Liver (tissue), 9 donors: ENCODE results near the gene NR2E1. TPM values are rescaled to one million over a fixed set of nuclear protein-coding genes. Genes with fewer than 3 reads are reported as not detected.

ENCODE experiments used
- DNase-seq: peaks from one replicate; pipeline ENCODE4 v3.0.0-alpha.2; 2017; ENCODE audit warnings: low spot score
- H3K27ac ChIP-seq, 2 donors: one replicate each; pipeline ENCODE4 v1.7.0; 2013; ENCODE audit warnings: inconsistent platforms in 2 of 2, low read length in 2 of 2, control low read depth in 1 of 2, low read depth in 1 of 2, mild to moderate bottlenecking in 1 of 2
- H3K27me3 ChIP-seq, 4 donors: one replicate each; pipeline versions ENCODE4 v1.6.1 to v1.7.0; 2013; ENCODE audit warnings: low read length in 3 of 4, inconsistent platforms in 1 of 4, mild to moderate bottlenecking in 1 of 4, moderate library complexity in 1 of 4; ENCODE audit not compliant: control insufficient read depth in 4 of 4, insufficient read depth in 4 of 4
- H3K36me3 ChIP-seq, 4 donors: one replicate each; pipeline versions ENCODE4 v1.6.1 to v1.7.0; 2013; ENCODE audit warnings: low read length in 3 of 4, mild to moderate bottlenecking in 3 of 4, low read depth in 1 of 4, moderate library complexity in 1 of 4; ENCODE audit not compliant: control insufficient read depth in 4 of 4, insufficient read depth in 3 of 4
- H3K4me1 ChIP-seq, 4 donors: one replicate each; pipeline versions ENCODE4 v1.6.1 to v1.7.0; 2013; ENCODE audit warnings: low read length in 3 of 4, mild to moderate bottlenecking in 3 of 4, moderate library complexity in 1 of 4; ENCODE audit not compliant: control insufficient read depth in 4 of 4, insufficient read depth in 4 of 4
- H3K4me3 ChIP-seq, 3 donors: one replicate each; pipeline versions ENCODE4 v1.6.1 to v1.7.0; 2013; ENCODE audit warnings: low read length in 3 of 3, control low read depth in 1 of 3, low read depth in 1 of 3, mild to moderate bottlenecking in 1 of 3
- H3K9ac ChIP-seq, 2 donors: one replicate each; pipeline ENCODE4 v1.7.0; 2013; ENCODE audit warnings: low read length in 2 of 2, mild to moderate bottlenecking in 2 of 2, moderate library complexity in 2 of 2, control low read depth in 1 of 2, low read depth in 1 of 2
- H3K9me3 ChIP-seq, 4 donors: one replicate each; pipeline versions ENCODE4 v1.6.1 to v1.7.0; 2013; ENCODE audit warnings: low read length in 3 of 4; ENCODE audit not compliant: control insufficient read depth in 4 of 4
- ATF3 ChIP-seq: IDR thresholded peaks from 2 replicates; pipeline ENCODE4 v1.6.1; 2016; ENCODE audit warnings: antibody characterized with exemption
- CTCF ChIP-seq: fragments of 150-350 bp; IDR thresholded peaks from 2 replicates; pipeline ENCODE4 v1.5.1; 2017; ENCODE audit warnings: improper control_type of control experiment, low read depth, low read length; ENCODE audit not compliant: missing input control
- EGR1 ChIP-seq, 2 donors: IDR thresholded peaks; 2 replicates each; pipeline ENCODE4 v1.6.1; 2016 to 2018; ENCODE audit warnings: antibody characterized with exemption in 2 of 2, low read depth in 2 of 2
- FOXA1 ChIP-seq: IDR thresholded peaks from 2 replicates; pipeline ENCODE4 v1.6.1; 2016; ENCODE audit warnings: antibody characterized with exemption
- FOXA2 ChIP-seq: IDR thresholded peaks from 2 replicates; pipeline ENCODE4 v1.6.1; 2016; ENCODE audit warnings: antibody characterized with exemption
- GABPA ChIP-seq, 2 donors: IDR thresholded peaks in 1 of 2; conservative IDR thresholded peaks in 1 of 2; 2 replicates each; pipeline ENCODE4 v1.6.1; 2016; ENCODE audit warnings: antibody characterized with exemption in 2 of 2, mild to moderate bottlenecking in 1 of 2, moderate library complexity in 1 of 2
- HNF4A ChIP-seq, 2 donors: conservative IDR thresholded peaks; 2 replicates each; pipeline ENCODE4 v1.6.1; 2016; ENCODE audit warnings: antibody characterized with exemption in 2 of 2, mild to moderate bottlenecking in 2 of 2
- HNF4G ChIP-seq: IDR thresholded peaks from 2 replicates; pipeline ENCODE4 v1.6.1; 2016; ENCODE audit warnings: antibody characterized with exemption
- JUND ChIP-seq, 2 donors: IDR thresholded peaks; 2 replicates each; pipeline ENCODE4 v1.6.1; 2016; ENCODE audit warnings: antibody characterized with exemption in 2 of 2
- NR2F2 ChIP-seq: IDR thresholded peaks from 2 replicates; pipeline ENCODE4 v1.6.1; 2016; ENCODE audit warnings: antibody characterized with exemption
- RAD21 ChIP-seq, 2 donors: IDR thresholded peaks; 2 replicates each; pipeline ENCODE4 v1.6.1; 2016; ENCODE audit warnings: antibody characterized with exemption in 2 of 2, mild to moderate bottlenecking in 2 of 2
- REST ChIP-seq: IDR thresholded peaks from 2 replicates; pipeline ENCODE4 v1.6.1; 2016; ENCODE audit warnings: antibody characterized with exemption, mild to moderate bottlenecking
- RXRA ChIP-seq, 2 donors: IDR thresholded peaks; 2 replicates each; pipeline ENCODE4 v1.6.1; 2017 to 2018; ENCODE audit warnings: antibody characterized with exemption in 2 of 2, mild to moderate bottlenecking in 1 of 2
- SP1 ChIP-seq: IDR thresholded peaks from 2 replicates; pipeline ENCODE4 v1.6.1; 2018; ENCODE audit warnings: antibody characterized with exemption, mild to moderate bottlenecking
- TAF1 ChIP-seq: conservative IDR thresholded peaks from 2 replicates; pipeline ENCODE4 v1.6.1; 2016; ENCODE audit warnings: antibody characterized with exemption, mild to moderate bottlenecking
- YY1 ChIP-seq: IDR thresholded peaks from 2 replicates; pipeline ENCODE4 v1.6.1; 2016; ENCODE audit warnings: antibody characterized with exemption, mild to moderate bottlenecking
- WGBS: extraction: QIAGEN DNeasy Blood & Tissue Kit; methylation state at CpG from one replicate; pipeline ENCODE4 v1.1.7; 2013; 5-methylcytosine and 5-hydroxymethylcytosine counted together
- polyA plus RNA-seq, 2 donors: library from polyadenylated mRNA; stranded (reverse) in 1 of 2; unstranded in 1 of 2; fragments of 200-250 nt in 1 of 2; fragments of >200 nt in 1 of 2; fragmentation: Nextera tagmentation in 1 of 2; extraction: Ambion mirVana in 1 of 2; gene quantifications; one replicate each; pipeline versions ENCODE4 v1.2.1 to v1.2.3, GENCODE V29; 2013 to 2015
- total RNA-seq, 2 donors: library from RNA; depleted of rRNA; stranded (reverse); fragments of >200 nt; gene quantifications; one replicate each; pipeline ENCODE4 v1.2.3, GENCODE V29; 2014
- TF ChIP-seq, protein P1 (sequence below): IDR thresholded peaks from 2 replicates; pipeline ENCODE4 v1.6.1; 2016; ENCODE audit warnings: antibody characterized with exemption
- TF ChIP-seq, protein P2 (sequence below): IDR thresholded peaks from 2 replicates; pipeline ENCODE4 v1.6.1; 2016; ENCODE audit warnings: antibody characterized with exemption
- donor health status: healthy.
- donor health status: healthy.
- donor health status: healthy.
- donor health status: healthy.
- donor health status: healthy.

The NR2E1 gene
- total and polyA plus RNA-seq, 4 donors: not detected

- H3K27ac ChIP-seq: no peak overlapping the region
- H3K4me1 ChIP-seq: peaks cover 11 to 25% (median 15%) of the 10 kb centered on the region in 4 donors
- WGBS: 25% methylated on average over 5 of the region's 5 CpGs
- TF ChIP-seq REST (no peak), FOXA1 (no peak), CTCF (no peak), HNF4G (no peak), EGR1 (IDR thresholded peaks at IDR 0.05; ENCODE audit: low read depth in 2 of 2) (no peak), RXRA (IDR thresholded peaks at IDR 0.05) (no peak), ATF3 (no peak), HNF4A (conservative IDR thresholded peaks at IDR 0.05) (no peak), FOXA2 (no peak), TAF1 (no peak), GABPA (IDR thresholded peaks at IDR 0.05 in 1 of 2, conservative IDR thresholded peaks at IDR 0.05 in 1 of 2) (no peak), JUND (IDR thresholded peaks at IDR 0.05) (no peak), NR2F2 (no peak), YY1 (no peak), SP1 (no peak), RAD21 (IDR thresholded peaks at IDR 0.05) (no peak)
- TF ChIP-seq, protein P1, sequence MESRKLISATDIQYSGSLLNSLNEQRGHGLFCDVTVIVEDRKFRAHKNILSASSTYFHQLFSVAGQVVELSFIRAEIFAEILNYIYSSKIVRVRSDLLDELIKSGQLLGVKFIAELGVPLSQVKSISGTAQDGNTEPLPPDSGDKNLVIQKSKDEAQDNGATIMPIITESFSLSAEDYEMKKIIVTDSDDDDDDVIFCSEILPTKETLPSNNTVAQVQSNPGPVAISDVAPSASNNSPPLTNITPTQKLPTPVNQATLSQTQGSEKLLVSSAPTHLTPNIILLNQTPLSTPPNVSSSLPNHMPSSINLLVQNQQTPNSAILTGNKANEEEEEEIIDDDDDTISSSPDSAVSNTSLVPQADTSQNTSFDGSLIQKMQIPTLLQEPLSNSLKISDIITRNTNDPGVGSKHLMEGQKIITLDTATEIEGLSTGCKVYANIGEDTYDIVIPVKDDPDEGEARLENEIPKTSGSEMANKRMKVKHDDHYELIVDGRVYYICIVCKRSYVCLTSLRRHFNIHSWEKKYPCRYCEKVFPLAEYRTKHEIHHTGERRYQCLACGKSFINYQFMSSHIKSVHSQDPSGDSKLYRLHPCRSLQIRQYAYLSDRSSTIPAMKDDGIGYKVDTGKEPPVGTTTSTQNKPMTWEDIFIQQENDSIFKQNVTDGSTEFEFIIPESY: no peak
- TF ChIP-seq, protein P2, sequence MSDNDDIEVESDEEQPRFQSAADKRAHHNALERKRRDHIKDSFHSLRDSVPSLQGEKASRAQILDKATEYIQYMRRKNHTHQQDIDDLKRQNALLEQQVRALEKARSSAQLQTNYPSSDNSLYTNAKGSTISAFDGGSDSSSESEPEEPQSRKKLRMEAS: no peak
- peaks cover 0 to 5% (median 0%) of the 10 kb centered on the region in 4 donors for H3K9me3 ChIP-seq
- H3K4me3 ChIP-seq: no peak overlapping the region
- DNase-seq: no peak
- H3K9ac ChIP-seq: no peak overlapping the region
- no peaks in the 10 kb centered on the region for H3K36me3 ChIP-seq
- peaks cover 7 to 56% (median 34%) of the 10 kb centered on the region in 4 donors for H3K27me3 ChIP-seq
Observed at GRCh38 chr6:108159981-108160380, 5.8 kb upstream of the NR2E1 start.
